Measurements from ENCODE around the gene OSGIN1. TPM values are rescaled to one million over a fixed set of nuclear protein-coding genes. Genes with fewer than 3 reads are reported as not detected.

The OSGIN1 gene
- total RNA-seq, 2 donors from 2014 or later, result 9.4 to 11.9 TPM

- Histone ChIP-seq H3K4me3 (no peak overlapping the region), H3K36me3 (no peaks in the 10 kb centered on the region), H3K27ac (no peak overlapping the region), H3K27me3 (peaks cover 7% of the 10 kb centered on the region), H3K4me1 (no peaks in the 10 kb centered on the region), H3K9me3 (no peaks in the 10 kb centered on the region), H3K9ac (ENCODE audit: low read depth in 2 of 2, low read length in 2 of 2) (no peak overlapping the region)
- DNase-seq, result no peak
- intact Hi-C loops (cut with DNase I), result no loop called here
- no peak for TF ChIP-seq CTCF (IDR thresholded peaks at IDR 0.05)
These were observed 41.0 kb downstream of the OSGIN1 start for GRCh38 chr16:83994087-83994486.

- TF ChIP-seq CTCF (IDR thresholded peaks at IDR 0.05), result no peak
- Histone ChIP-seq H3K9me3 (no peaks in the 10 kb centered on the region), H3K27me3 (peaks cover 7% of the 10 kb centered on the region), H3K36me3 (no peaks in the 10 kb centered on the region), H3K4me3 (no peak overlapping the region), H3K27ac (no peak overlapping the region), H3K9ac (ENCODE audit: low read depth in 2 of 2, low read length in 2 of 2) (no peak overlapping the region), H3K4me1 (no peaks in the 10 kb centered on the region)
- intact Hi-C loops (cut with DNase I), result no loop called here
- no peak for DNase-seq
These were observed 41.7 kb downstream of the OSGIN1 start for GRCh38 chr16:83994703-83995102.

GRCh38 chr16:83995754-83996153, 42.7 kb downstream of the OSGIN1 start:
- intact Hi-C loops (cut with DNase I), result no loop called here
- H3K27me3 ChIP-seq, result peaks cover 7% of the 10 kb centered on the region

GRCh38 chr16:83996481-83997252, 43.6 kb downstream of the OSGIN1 start:
- no peak for DNase-seq
- Histone ChIP-seq H3K4me1 (no peaks in the 10 kb centered on the region), H3K9ac (ENCODE audit: low read depth in 2 of 2, low read length in 2 of 2) (no peak overlapping the region), H3K27me3 (peaks cover 7% of the 10 kb centered on the region), H3K36me3 (no peaks in the 10 kb centered on the region), H3K9me3 (no peaks in the 10 kb centered on the region), H3K27ac (no peak overlapping the region), H3K4me3 (no peak overlapping the region)
- no peak for TF ChIP-seq CTCF (IDR thresholded peaks at IDR 0.05)
- intact Hi-C loops (cut with DNase I), result no loop called here

More at GRCh38 chr16:83995754-83996153, 42.7 kb downstream of the OSGIN1 start:
- no peak overlapping the region for H3K27ac ChIP-seq
- no peaks in the 10 kb centered on the region for H3K9me3 ChIP-seq
- no peaks in the 10 kb centered on the region for H3K4me1 ChIP-seq
- DNase-seq, result peak; percentile 29
- H3K4me3 ChIP-seq, result no peak overlapping the region
- H3K9ac ChIP-seq (ENCODE audit: low read depth in 2 of 2, low read length in 2 of 2), result no peak overlapping the region
- TF ChIP-seq CTCF (IDR thresholded peaks at IDR 0.05), result no peak
- H3K36me3 ChIP-seq, result no peaks in the 10 kb centered on the region

- intact Hi-C loops (cut with DNase I), result no loop called here
- Histone ChIP-seq H3K4me1 (no peaks in the 10 kb centered on the region), H3K4me3 (no peak overlapping the region), H3K9me3 (no peaks in the 10 kb centered on the region), H3K27me3 (peaks cover 7% of the 10 kb centered on the region), H3K9ac (ENCODE audit: low read depth in 2 of 2, low read length in 2 of 2) (no peak overlapping the region), H3K27ac (no peak overlapping the region), H3K36me3 (no peaks in the 10 kb centered on the region)
- DNase-seq, result no peak
- TF ChIP-seq CTCF (IDR thresholded peaks at IDR 0.05), result no peak
These were observed 45.1 kb downstream of the OSGIN1 start for GRCh38 chr16:83998091-83998490.

All from colonic mucosa (tissue), 4 donors.